NT2/D1 (cell line): Measurements from ENCODE around the gene POLR2I.
"Not testable (repeated sequence)": the region's sequence is repeated elsewhere in the genome, so short reads cannot be mapped to it uniquely, and the experiment has no call there.

Experiments
- DNase-seq: peaks from one replicate; pipeline ENCODE4 v3.0.0-alpha.2; 2011; ENCODE audit warnings: low read depth, low spot score
- H3K27me3 ChIP-seq: 2 replicates; pipeline ENCODE4 v1.6.0; 2011; ENCODE audit warnings: mild to moderate bottlenecking; ENCODE audit not compliant: insufficient read length, insufficient read depth
- H3K36me3 ChIP-seq: 2 replicates; pipeline ENCODE4 v1.6.1; 2011; ENCODE audit warnings: mild to moderate bottlenecking, low read length, mixed read lengths; ENCODE audit not compliant: insufficient read depth, insufficient read length
- H3K4me1 ChIP-seq: 2 replicates; pipeline ENCODE4 v1.5.1; 2011; ENCODE audit not compliant: insufficient read depth, insufficient read length
- H3K4me3 ChIP-seq: 2 replicates; pipeline ENCODE4 v1.5.1; 2011; ENCODE audit warnings: low read depth; ENCODE audit not compliant: insufficient read length
- H3K9ac ChIP-seq: 2 replicates; pipeline ENCODE4 v1.6.0; 2011; ENCODE audit warnings: low read depth; ENCODE audit not compliant: insufficient read length
- H3K9me3 ChIP-seq: 2 replicates; pipeline ENCODE4 v1.5.1; 2011; ENCODE audit warnings: mild to moderate bottlenecking, low read length; ENCODE audit not compliant: insufficient read depth
- SUZ12 ChIP-seq: IDR thresholded peaks from 2 replicates; pipeline ENCODE4 v1.6.1; 2011; ENCODE audit not compliant: insufficient read length, insufficient read depth; ENCODE audit errors: extremely low read depth
- YY1 ChIP-seq: IDR thresholded peaks from 2 replicates; pipeline ENCODE4 v1.6.1; 2011; ENCODE audit not compliant: insufficient read length, insufficient read depth
- ZNF274 ChIP-seq: IDR thresholded peaks from 2 replicates; pipeline ENCODE4 v1.6.1; 2011; ENCODE audit warnings: mild to moderate bottlenecking, low read depth, low read length

The POLR2I gene

GRCh38 chr19:36082916-36083315 lies 31.8 kb downstream of the POLR2I start:
- H3K36me3 ChIP-seq = peaks cover 60% of the 10 kb centered on the region

GRCh38 chr19:36081894-36082293 lies 32.8 kb downstream of the POLR2I start:
- H3K9ac ChIP-seq = no peak overlapping the region
- no peak for TF ChIP-seq YY1
- no peak for TF ChIP-seq SUZ12
- TF ChIP-seq ZNF274 = no peak
- H3K36me3 ChIP-seq = peaks cover 63% of the 10 kb centered on the region
- H3K9me3 ChIP-seq = no peaks in the 10 kb centered on the region
- no peaks in the 10 kb centered on the region for H3K27me3 ChIP-seq
- no peak for DNase-seq
- H3K4me3 ChIP-seq = no peak overlapping the region
- no peaks in the 10 kb centered on the region for H3K4me1 ChIP-seq

More at GRCh38 chr19:36082916-36083315, 31.8 kb downstream of the POLR2I start:
- DNase-seq = no peak
- no peaks in the 10 kb centered on the region for H3K4me1 ChIP-seq
- no peak overlapping the region for H3K9ac ChIP-seq
- no peaks in the 10 kb centered on the region for H3K27me3 ChIP-seq
- no peak overlapping the region for H3K4me3 ChIP-seq
- no peak for TF ChIP-seq SUZ12
- TF ChIP-seq ZNF274 = no peak
- no peak for TF ChIP-seq YY1
- H3K9me3 ChIP-seq = no peaks in the 10 kb centered on the region

GRCh38 chr19:36081385-36081784 lies 33.3 kb downstream of the POLR2I start:
- no peak overlapping the region for H3K9ac ChIP-seq
- no peak for DNase-seq
- no peaks in the 10 kb centered on the region for H3K4me1 ChIP-seq
- peaks cover 62% of the 10 kb centered on the region for H3K36me3 ChIP-seq
- no peaks in the 10 kb centered on the region for H3K27me3 ChIP-seq
- TF ChIP-seq ZNF274 (no peak), YY1 (no peak), SUZ12 (no peak)
- no peak overlapping the region for H3K4me3 ChIP-seq
- H3K9me3 ChIP-seq = no peaks in the 10 kb centered on the region

- peaks cover 61% of the 10 kb centered on the region for H3K36me3 ChIP-seq
- no peaks in the 10 kb centered on the region for H3K4me1 ChIP-seq
- no peaks in the 10 kb centered on the region for H3K27me3 ChIP-seq
- TF ChIP-seq YY1 (no peak), SUZ12 (no peak), ZNF274 (no peak)
- H3K9me3 ChIP-seq = no peaks in the 10 kb centered on the region
- DNase-seq = no peak
- no peak overlapping the region for H3K9ac ChIP-seq
- no peak overlapping the region for H3K4me3 ChIP-seq
Observed at GRCh38 chr19:36079389-36079945, 35.2 kb downstream of the POLR2I start.

- Histone ChIP-seq H3K9me3 (no peaks in the 10 kb centered on the region), H3K9ac (no peak overlapping the region), H3K4me3 (no peak overlapping the region), H3K36me3 (peaks cover 59% of the 10 kb centered on the region), H3K4me1 (no peaks in the 10 kb centered on the region), H3K27me3 (no peaks in the 10 kb centered on the region)
- TF ChIP-seq ZNF274 = no peak
- no peak for TF ChIP-seq YY1
- TF ChIP-seq SUZ12 = no peak
- no peak for DNase-seq
Observed at GRCh38 chr19:36073121-36073876, 41.4 kb downstream of the POLR2I start.

- Histone ChIP-seq H3K9ac (no peak overlapping the region), H3K36me3 (peaks cover 64% of the 10 kb centered on the region), H3K27me3 (no peaks in the 10 kb centered on the region), H3K9me3 (no peaks in the 10 kb centered on the region; the same call in 1 of the 2 replicates), H3K4me3 (no peak overlapping the region), H3K4me1 (no peaks in the 10 kb centered on the region)
- no peak for DNase-seq
- TF ChIP-seq SUZ12 = no peak
- TF ChIP-seq YY1 = no peak
- TF ChIP-seq ZNF274 = no peak
Observed at GRCh38 chr19:36072081-36072480, 42.6 kb downstream of the POLR2I start.

- not testable (repeated sequence) for DNase-seq, H3K9ac ChIP-seq, H3K4me3 ChIP-seq, H3K4me1 ChIP-seq, H3K9me3 ChIP-seq, H3K27me3 ChIP-seq
- peaks cover 72% of the 10 kb centered on the region for H3K36me3 ChIP-seq
Observed at GRCh38 chr19:36068810-36069499, 45.7 kb downstream of the POLR2I start.
